BJ (cell line): Measurements from ENCODE around the gene ENO3. TPM values are rescaled to one million over a fixed set of nuclear protein-coding genes. Genes with fewer than 3 reads are reported as not detected.

Experiments
- CTCF ChIA-PET: fragments of 350-600 bp; formaldehyde crosslinking; extraction: SDS; loops from one replicate; lab custom pipeline; 2021; ENCODE audit warnings: antibody characterized with exemption, inconsistent platforms; lab: Yijun Ruan, JAX
- POLR2A ChIA-PET: fragments of 300-600 bp; sonication (Branson Sonifier 250); formaldehyde crosslinking; extraction: SDS; loops from one replicate; lab custom pipeline; 2021; ENCODE audit warnings: antibody characterized with exemption; lab: Charles Lee
- DNase-seq: peaks from one replicate; pipeline ENCODE4 v3.0.0-alpha.2; 2011; ENCODE audit warnings: low read depth
- H3K27me3 ChIP-seq: 2 replicates; pipeline ENCODE4 v1.6.0; 2011; ENCODE audit warnings: low read length; ENCODE audit not compliant: control insufficient read depth, insufficient read depth
- H3K36me3 ChIP-seq: 2 replicates; pipeline ENCODE4 v1.5.1; 2011; ENCODE audit warnings: low read length; ENCODE audit not compliant: control insufficient read depth, insufficient read depth
- H3K4me3 ChIP-seq: 2 replicates; pipeline ENCODE4 v1.5.1; 2011; ENCODE audit warnings: low read depth, mild to moderate bottlenecking, control low read depth, low read length
- polyA plus RNA-seq: library from polyadenylated mRNA; depleted of rRNA; stranded (reverse); fragments of >200 nt; gene quantifications from 2 replicates; pipeline ENCODE4 v1.2.3, GENCODE V29; 2011
- TF ChIP-seq, protein P1 (sequence below): IDR thresholded peaks from 2 replicates; pipeline ENCODE4 v1.5.1; 2011; ENCODE audit warnings: low read depth, mild to moderate bottlenecking, control low read depth, inconsistent platforms, low read length, moderate library complexity; ENCODE audit not compliant: insufficient read depth

ENO3 gene
- polyA plus RNA-seq, 1 experiment, result 5.9 TPM

DNA sequence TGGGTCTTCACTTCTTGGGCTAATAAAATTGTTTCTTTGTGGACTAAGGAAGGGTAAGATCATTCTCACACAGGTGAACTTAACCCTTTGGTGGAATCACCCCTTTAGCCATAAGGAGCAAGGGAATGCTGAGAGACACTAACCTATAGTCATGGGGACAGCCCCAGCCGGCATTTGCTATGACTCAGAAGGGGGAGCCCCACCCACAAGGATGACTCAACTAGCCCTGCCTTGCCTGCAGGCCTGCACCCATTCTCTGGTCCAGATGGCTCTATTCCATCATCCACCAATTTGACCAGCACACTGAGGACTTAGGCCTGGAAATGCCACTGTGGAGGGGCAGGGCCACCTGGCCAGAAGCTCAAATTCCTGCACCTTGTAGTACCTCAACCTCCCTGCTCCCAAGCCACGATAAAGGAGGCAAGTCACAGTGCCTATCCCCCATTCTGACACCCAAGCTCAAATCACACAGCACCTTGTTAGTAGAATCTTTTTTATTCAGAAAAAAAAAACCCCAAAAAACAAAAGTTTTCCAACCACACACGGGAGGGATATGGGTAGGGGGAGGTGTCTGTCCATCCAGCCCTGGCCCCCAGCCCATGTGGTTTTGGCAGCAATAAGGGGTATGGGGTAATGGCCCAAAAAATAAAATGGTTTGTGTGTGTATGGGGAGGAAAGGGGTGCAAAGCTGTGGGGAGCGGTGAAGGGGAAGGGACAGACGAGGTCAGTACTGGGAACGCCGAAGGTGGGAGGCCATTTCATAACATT, 5.6 kb upstream of the ENO3 start:
- TF ChIP-seq, protein P1, sequence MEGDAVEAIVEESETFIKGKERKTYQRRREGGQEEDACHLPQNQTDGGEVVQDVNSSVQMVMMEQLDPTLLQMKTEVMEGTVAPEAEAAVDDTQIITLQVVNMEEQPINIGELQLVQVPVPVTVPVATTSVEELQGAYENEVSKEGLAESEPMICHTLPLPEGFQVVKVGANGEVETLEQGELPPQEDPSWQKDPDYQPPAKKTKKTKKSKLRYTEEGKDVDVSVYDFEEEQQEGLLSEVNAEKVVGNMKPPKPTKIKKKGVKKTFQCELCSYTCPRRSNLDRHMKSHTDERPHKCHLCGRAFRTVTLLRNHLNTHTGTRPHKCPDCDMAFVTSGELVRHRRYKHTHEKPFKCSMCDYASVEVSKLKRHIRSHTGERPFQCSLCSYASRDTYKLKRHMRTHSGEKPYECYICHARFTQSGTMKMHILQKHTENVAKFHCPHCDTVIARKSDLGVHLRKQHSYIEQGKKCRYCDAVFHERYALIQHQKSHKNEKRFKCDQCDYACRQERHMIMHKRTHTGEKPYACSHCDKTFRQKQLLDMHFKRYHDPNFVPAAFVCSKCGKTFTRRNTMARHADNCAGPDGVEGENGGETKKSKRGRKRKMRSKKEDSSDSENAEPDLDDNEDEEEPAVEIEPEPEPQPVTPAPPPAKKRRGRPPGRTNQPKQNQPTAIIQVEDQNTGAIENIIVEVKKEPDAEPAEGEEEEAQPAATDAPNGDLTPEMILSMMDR, result no peak
- Histone ChIP-seq H3K27me3 (no peaks in the 10 kb centered on the region), H3K36me3 (peaks cover 20% of the 10 kb centered on the region), H3K4me3 (peak overlapping the region; percentile 92)
- DNase-seq, result peak; percentile 55
- CTCF ChIA-PET, result interaction anchor here (1.0 to 1.5 kb wide), 2 partner anchors 21 to 43 kb away, joined by 5 read pairs; no protein-coding TSS in a partner anchor
- POLR2A ChIA-PET, result interaction anchor here (1.0 kb wide), 1 partner anchor 22 kb away, joined by 3 read pairs; the partner anchor contains the start of gene SPAG7

DNA sequence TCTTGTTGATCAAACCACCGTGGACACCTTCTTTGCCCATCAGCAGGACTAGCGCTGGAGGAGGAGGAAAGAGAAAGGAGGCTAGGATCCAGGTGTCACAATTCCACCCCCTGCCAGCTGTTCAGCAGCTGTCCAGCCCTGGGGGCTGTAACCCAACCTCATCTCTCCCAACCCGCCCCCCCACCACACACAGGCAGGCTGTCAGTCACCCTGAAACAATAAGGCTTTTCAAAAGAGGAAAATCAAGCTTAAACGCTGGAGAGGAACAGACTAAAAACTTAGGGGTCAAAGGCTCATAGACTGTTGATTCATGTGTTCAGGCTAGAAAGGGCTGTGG, 5.0 kb upstream of the ENO3 start:
- ChIA-PET POLR2A (interaction anchor here (0.8 to 1.0 kb wide), 2 partner anchors 21 kb away, joined by 3 to 14 read pairs; partner anchors contain the start of gene SPAG7), CTCF (interaction anchor here (0.7 to 1.5 kb wide), 3 partner anchors 20 to 42 kb away, joined by 3 to 5 read pairs (median 5); no protein-coding TSS in a partner anchor)
- H3K4me3 ChIP-seq, result peak overlapping the region; percentile 92
- TF ChIP-seq, protein P1, result no peak
- peaks cover 20% of the 10 kb centered on the region for H3K36me3 ChIP-seq
- H3K27me3 ChIP-seq, result no peaks in the 10 kb centered on the region
- DNase-seq, result no peak

DNA sequence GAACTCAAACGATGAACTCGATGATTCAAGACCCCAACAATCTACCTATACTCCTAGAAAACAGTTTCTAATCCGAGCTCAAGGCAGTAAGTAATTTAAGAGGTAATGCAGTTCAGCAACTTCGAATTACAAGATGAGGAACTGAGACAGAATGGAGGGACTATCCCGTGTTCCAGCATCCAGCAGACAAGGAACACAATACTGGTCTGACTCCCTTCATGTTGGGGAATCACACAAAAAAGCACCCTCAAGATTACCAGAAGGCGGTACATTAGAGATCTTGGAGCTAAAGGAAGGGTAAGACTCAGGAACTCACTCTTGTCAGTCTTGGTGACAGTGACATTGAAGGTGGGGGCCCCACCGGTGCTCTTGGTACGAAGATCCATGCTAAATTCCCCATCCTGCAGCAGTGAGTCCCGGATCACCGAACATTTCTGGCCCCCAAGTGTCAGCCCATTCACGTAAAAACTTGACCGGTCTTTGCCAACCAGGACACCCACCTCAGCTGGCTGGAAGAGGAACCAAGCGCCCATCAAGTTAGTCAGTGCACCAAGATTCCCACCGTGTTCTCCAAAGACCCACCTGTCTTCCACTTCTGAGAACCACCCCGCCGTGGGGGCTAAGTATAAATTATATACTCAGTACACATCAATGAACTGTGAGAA, 4.5 kb upstream of the ENO3 start:
- H3K27me3 ChIP-seq, result no peaks in the 10 kb centered on the region
- TF ChIP-seq, protein P1, result no peak
- peak overlapping the region; percentile 92 for H3K4me3 ChIP-seq
- ChIA-PET POLR2A (interaction anchor here (0.8 to 2.5 kb wide), 2 partner anchors 21 kb away, joined by 14 to 17 read pairs; partner anchors contain the start of gene SPAG7), CTCF (interaction anchor here (0.7 to 1.5 kb wide), 3 partner anchors 20 to 42 kb away, joined by 3 to 5 read pairs (median 5); no protein-coding TSS in a partner anchor)
- peaks cover 20% of the 10 kb centered on the region for H3K36me3 ChIP-seq
- no peak for DNase-seq

DNA sequence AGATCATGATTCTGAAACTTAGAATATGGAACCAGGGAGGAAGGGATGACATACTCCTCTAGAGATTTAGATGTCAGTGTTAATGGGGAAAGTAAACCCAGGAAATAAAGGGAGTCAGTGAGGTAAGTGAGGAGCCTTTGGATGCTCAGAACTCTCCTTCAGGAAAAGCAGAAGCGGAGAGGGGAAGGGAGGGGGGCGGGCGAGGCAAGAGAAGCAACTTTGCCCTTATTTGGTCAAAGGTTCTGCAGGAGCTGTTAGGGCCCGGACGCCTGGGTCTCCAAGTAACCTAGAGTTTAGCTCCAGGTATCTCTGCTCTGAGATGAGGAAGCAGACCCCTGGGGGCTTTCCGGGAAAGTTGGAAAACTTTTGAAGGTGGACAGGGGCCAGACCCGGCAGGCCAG, 3.9 kb upstream of the ENO3 start:
- Histone ChIP-seq H3K27me3 (no peaks in the 10 kb centered on the region), H3K4me3 (peak overlapping the region; percentile 92), H3K36me3 (peaks cover 19% of the 10 kb centered on the region)
- ChIA-PET CTCF (interaction anchor here (1.3 to 1.5 kb wide), 2 partner anchors 38 to 41 kb away, joined by 4 to 5 read pairs; no protein-coding TSS in a partner anchor), POLR2A (interaction anchor here (2.5 kb wide), 1 partner anchor 20 kb away, joined by 17 read pairs; the partner anchor contains the start of gene SPAG7)
- TF ChIP-seq, protein P1, result no peak
- DNase-seq, result no peak
